Measurements from ENCODE around the gene KLF11. TPM values are rescaled to one million over a fixed set of nuclear protein-coding genes. Genes with fewer than 3 reads are reported as not detected.

The KLF11 gene
- total and polyA plus RNA-seq, 9 of the 15 experiments (the other 6 are each of a cell fraction or from before 2014, with no cell fraction given), result 2.1 to 13.4 (median 6.5) TPM

- peak; percentile 75; the same call in 1 of the 2 replicates for TF ChIP-seq TFAP4 (CRISPR knock-in tag; IDR thresholded peaks at IDR 0.05; ENCODE audit: borderline replicate concordance)
- peak; percentile 60; the same call in 1 of the 2 replicates for TF ChIP-seq ZNF395 (CRISPR knock-in tag; IDR thresholded peaks at IDR 0.05)
- TF ChIP-seq POLR2G (IDR thresholded peaks at IDR 0.05; ENCODE audit: low read depth, low read length), result peak; percentile 85
- TF ChIP-seq MCM2 (IDR thresholded peaks at IDR 0.05; ENCODE audit: low read depth), result no peak
- TF ChIP-seq GABPB1 (CRISPR knock-in tag; IDR thresholded peaks at IDR 0.05), result 0 out of 2 replicates have a peak, but pooled peaks have one; percentile 1
- TF ChIP-seq MTA2 (IDR thresholded peaks at IDR 0.05; ENCODE audit: low read depth), result no peak
- TF ChIP-seq, protein P1, sequence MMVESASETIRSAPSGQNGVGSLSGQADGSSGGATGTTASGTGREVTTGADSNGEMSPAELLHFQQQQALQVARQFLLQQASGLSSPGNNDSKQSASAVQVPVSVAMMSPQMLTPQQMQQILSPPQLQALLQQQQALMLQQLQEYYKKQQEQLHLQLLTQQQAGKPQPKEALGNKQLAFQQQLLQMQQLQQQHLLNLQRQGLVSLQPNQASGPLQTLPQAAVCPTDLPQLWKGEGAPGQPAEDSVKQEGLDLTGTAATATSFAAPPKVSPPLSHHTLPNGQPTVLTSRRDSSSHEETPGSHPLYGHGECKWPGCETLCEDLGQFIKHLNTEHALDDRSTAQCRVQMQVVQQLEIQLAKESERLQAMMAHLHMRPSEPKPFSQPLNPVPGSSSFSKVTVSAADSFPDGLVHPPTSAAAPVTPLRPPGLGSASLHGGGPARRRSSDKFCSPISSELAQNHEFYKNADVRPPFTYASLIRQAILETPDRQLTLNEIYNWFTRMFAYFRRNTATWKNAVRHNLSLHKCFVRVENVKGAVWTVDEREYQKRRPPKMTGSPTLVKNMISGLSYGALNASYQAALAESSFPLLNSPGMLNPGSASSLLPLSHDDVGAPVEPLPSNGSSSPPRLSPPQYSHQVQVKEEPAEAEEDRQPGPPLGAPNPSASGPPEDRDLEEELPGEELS (CRISPR knock-in tag; IDR thresholded peaks at IDR 0.05; ENCODE audit: borderline replicate concordance), result peak; percentile 21; the same call in 1 of the 2 replicates
- TF ChIP-seq POLR2AphosphoS5 (IDR thresholded peaks at IDR 0.05; ENCODE audit: control insufficient read depth, insufficient read depth, low read depth, low read length), result peak; percentile 69
- TF ChIP-seq ETV5 (CRISPR knock-in tag; IDR thresholded peaks at IDR 0.05; ENCODE audit: low read depth), result peak; percentile 64; the same call in 1 of the 2 replicates
- TF ChIP-seq TRIM24 (IDR thresholded peaks at IDR 0.05), result 0 out of 4 replicates have a peak, but pooled peaks have one; percentile 15 to 25
- TF ChIP-seq, protein P2, sequence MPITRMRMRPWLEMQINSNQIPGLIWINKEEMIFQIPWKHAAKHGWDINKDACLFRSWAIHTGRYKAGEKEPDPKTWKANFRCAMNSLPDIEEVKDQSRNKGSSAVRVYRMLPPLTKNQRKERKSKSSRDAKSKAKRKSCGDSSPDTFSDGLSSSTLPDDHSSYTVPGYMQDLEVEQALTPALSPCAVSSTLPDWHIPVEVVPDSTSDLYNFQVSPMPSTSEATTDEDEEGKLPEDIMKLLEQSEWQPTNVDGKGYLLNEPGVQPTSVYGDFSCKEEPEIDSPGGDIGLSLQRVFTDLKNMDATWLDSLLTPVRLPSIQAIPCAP (CRISPR knock-in tag; IDR thresholded peaks at IDR 0.05; ENCODE audit: borderline replicate concordance), result no peak
- 0 out of 2 replicates have a peak, but pooled peaks have one; percentile 30 for TF ChIP-seq SMARCE1 (IDR thresholded peaks at IDR 0.05)
- TF ChIP-seq TAL1 (IDR thresholded peaks at IDR 0.05), result peak; percentile 36; the same call in 1 of the 2 replicates
- TF ChIP-seq JUND (IDR thresholded peaks at IDR 0.05; ENCODE audit: borderline replicate concordance, low read depth, low read length), result peak; percentile 65; the same call in 1 of the 2 replicates
- TF ChIP-seq JUND (tag; IDR thresholded peaks at IDR 0.05; ENCODE audit: borderline replicate concordance, low read depth, low read length), result peak; percentile 28; the same call in 1 of the 3 replicates
- peak; percentile 82 to 83 for TF ChIP-seq MAZ (CRISPR knock-in tag; conservative IDR thresholded peaks at IDR 0.05 in 1 of 2, IDR thresholded peaks at IDR 0.05 in 1 of 2)
- TF ChIP-seq CBX3 (IDR thresholded peaks at IDR 0.05; ENCODE audit: borderline replicate concordance in 1 of 2, low read length in 2 of 2), result peak in 1 of 2 experiments; percentile 52; a peak in 1 of 3 replicates
- no peak for TF ChIP-seq NR3C1 (CRISPR knock-in tag; IDR thresholded peaks at IDR 0.05)
- TF ChIP-seq CHD1 (IDR thresholded peaks at IDR 0.05; ENCODE audit: low read length), result no peak
- TF ChIP-seq CHD2 (IDR thresholded peaks at IDR 0.05; ENCODE audit: low read depth, low read length), result no peak
- peak; percentile 59 for TF ChIP-seq RNF2 (IDR thresholded peaks at IDR 0.05)
Observed at GRCh38 chr2:10028988-10029874, 14.1 kb upstream of the KLF11 start (continued).
